Stimulated activated CD4-positive, alpha-beta T cell treated with anti-CD3 and anti-CD28 coated beads, Interleukin-2, amount 100 ng/mL, for 4 hours (primary cell): ENCODE measurements around the gene POC1B.

ENCODE experiments used
- DNase-seq: peaks from one replicate; pipeline ENCODE4 v3.0.0-alpha.2; 2020; ENCODE audit warnings: low read depth

Gene POC1B

DNA sequence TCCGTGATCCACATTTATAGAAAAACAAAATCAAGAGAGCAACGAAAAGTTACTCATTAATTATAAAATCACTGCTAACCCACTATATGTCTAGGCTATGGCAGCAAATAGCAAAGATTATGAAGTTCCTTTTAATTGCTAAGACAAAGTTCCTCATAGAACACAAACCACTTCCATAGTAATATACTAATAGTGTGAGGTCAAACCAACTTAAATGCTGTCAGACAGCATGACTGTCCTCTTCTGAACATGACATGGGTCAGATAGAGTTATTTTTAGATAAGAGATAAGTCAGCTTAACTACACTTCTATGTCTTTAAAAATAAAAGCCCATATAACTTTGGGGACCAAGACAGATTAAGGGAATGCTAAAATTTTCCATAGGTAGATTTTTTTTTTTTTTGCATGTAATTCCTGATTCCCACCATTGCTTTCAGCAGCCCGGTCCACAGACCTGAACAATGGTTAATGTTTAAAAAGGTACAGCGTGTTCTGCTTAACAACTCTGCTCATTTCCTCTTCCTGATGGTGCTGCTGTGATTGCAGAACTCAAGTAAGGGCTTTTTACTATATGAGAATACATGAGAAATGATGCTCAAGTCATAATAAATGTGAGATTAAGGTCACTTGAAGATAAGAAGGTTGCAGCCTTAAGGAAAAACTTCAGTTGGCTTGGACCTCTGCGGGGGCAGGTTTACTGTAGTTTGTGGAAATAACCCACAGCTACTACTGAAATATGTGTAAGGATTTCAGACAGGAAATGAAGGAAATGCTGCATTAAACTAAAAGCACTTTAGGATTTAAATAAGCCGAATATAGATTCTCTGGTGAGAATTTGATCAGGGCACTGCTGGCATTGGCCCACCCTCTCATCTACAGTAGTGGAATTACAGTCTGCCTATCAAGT lies 135.8 kb downstream of the POC1B start:
- DNase-seq: no peak

DNA sequence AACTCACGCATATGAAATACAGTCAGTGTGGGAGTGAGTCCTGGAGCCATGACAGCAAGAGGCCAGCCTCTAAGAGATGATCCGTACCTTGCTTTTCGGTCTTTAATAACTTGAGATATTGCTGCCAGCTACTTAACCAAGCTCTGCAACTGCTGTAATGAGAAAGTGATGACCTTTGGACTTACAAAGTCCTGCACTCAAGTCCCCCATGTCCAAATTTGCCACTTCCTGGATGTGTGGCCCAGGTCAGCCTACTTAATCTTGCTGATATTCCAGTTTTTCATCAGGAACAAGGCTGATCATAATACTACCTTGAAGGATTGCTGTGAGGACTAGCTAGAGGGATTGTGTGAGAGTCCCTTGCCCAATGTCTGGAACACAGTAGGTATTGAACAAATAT lies 139.7 kb downstream of the POC1B start:
- no peak for DNase-seq

DNA sequence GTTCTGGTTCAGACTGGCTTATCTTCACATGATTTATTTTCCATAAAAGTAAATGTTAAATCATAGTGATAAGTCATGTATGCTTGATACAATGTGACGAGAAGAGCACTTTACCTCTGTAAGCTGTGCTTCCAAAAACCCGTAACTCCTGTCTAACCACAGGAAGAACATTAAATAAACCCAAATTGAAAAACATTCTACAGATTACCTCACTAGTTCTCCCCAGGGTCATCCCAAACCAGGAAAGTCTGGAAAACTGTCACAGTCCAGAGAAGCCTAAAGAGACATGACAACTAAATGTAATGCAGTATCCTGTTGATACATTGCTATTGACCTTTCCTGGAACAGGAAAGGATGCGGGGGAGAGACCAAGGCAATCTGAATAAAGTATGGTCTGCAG lies 141.0 kb downstream of the POC1B start:
- DNase-seq: no peak

GRCh38 chr12:89384050-89384758 lies 141.6 kb downstream of the POC1B start:
- no peak for DNase-seq

DNA sequence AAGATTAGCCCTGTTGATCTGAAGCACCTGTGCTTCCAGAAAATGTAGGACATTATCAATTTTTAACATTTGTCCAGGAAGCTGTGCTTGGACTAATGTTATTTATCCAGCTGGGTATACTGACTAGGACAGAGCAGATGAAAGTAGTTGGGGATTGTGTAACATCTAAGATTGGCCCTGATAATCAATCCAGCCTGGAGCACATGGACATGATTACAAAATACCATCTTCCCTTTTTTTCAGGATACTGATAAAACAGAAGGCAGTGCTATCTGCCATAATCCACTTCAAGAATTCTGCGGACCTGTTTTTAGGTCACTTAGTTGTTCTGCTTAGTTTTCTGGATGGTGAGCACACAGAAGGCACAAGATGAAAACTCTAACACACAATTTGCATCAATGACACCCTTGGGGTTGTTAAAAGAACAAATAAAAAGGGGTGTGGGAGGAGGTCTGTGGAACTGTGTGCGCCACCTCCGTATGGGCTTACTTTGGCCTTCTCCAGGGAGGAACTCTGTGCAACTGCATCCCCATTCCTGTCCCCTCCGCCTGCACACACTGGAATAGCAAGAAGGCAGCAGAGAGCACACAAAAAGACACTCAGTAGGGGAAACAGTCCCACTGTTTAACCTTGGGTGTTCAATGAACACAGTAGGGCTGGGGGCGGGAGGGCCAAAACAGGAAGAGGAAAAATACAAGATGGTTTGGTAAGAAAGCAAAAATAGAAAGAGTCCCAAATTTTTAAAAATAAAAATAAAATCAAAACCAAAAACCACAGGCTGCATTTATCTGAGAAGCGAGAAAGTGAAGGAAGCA lies 142.4 kb downstream of the POC1B start:
- DNase-seq: no peak

GRCh38 chr12:89382328-89382727 lies 143.5 kb downstream of the POC1B start:
- no peak for DNase-seq

- no peak for DNase-seq
Measured at GRCh38 chr12:89379839-89380467, 145.9 kb downstream of the POC1B start.

- DNase-seq: no peak
Measured at GRCh38 chr12:89379148-89379838, 146.6 kb downstream of the POC1B start.

- DNase-seq: no peak
Measured at GRCh38 chr12:89376844-89377243, 149.0 kb downstream of the POC1B start.

DNA sequence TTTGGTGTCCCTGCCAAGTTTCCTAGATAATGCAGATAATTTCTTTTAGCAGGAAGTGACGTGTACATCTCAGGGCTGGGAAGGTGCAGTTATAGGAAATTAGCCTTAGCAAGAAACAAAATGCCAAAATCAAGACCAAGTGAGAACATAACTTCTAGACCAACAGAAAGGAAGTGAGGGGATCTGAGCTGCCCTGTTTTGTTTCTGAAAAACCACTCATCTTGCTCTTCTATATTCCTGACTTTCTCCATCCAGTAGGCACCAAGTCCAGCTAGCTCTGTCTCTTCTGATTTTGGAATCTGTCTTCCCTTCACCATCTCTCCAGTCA lies 149.7 kb downstream of the POC1B start:
- DNase-seq: no peak

GRCh38 chr12:89373763-89374572 lies 151.9 kb downstream of the POC1B start:
- no peak for DNase-seq

GRCh38 chr12:89372584-89373370 lies 153.1 kb downstream of the POC1B start:
- no peak for DNase-seq

GRCh38 chr12:89370850-89371249 lies 155.0 kb downstream of the POC1B start:
- no peak for DNase-seq

DNA sequence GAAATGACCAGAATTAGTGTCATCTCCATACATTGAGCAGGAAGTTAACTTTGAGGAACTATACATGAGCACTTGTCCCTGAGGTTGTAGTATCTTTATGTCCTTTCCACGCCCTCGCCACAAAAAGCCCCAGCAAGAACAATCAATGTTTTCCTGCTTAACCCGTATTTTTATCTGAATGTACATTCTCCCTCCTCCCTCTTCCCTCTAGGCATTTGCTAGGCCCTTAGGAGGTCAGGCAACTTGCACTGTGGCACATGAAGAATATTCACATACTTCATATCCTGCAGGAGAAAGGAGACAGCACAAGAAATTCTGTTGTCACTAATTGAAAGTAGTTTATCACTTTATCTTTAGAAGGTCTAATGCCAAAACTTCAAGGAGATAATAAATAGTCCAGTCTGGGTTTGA lies 155.4 kb downstream of the POC1B start:
- no peak for DNase-seq
